GM12878 (cell line): ENCODE results near the gene SERTAD1.

Experiments used
- CTCF ChIP-seq, 3 experiments: IDR thresholded peaks in 2 of 3; conservative IDR thresholded peaks in 1 of 3; 2 replicates each; pipeline ENCODE4 v1.5.1; 2011; ENCODE audit warnings: low read depth in 3 of 3, low read length in 3 of 3, mild to moderate bottlenecking in 3 of 3, control low read depth in 2 of 3, moderate library complexity in 2 of 3, inconsistent platforms in 1 of 3, mixed read lengths in 1 of 3; ENCODE audit not compliant: control insufficient read depth in 2 of 3, insufficient read depth in 1 of 3; ENCODE audit errors: extremely low read depth in 1 of 3
- POLR2AphosphoS5 ChIP-seq: IDR thresholded peaks from 2 replicates; pipeline ENCODE4 v1.6.1; 2011; ENCODE audit warnings: mild to moderate bottlenecking, low read length, inconsistent platforms

GRCh38 chr19:40425450-40426287, at the start of gene SERTAD1:
- TF ChIP-seq CTCF (IDR thresholded peaks at IDR 0.05 in 2 of 3, conservative IDR thresholded peaks at IDR 0.05 in 1 of 3; ENCODE audit: control insufficient read depth in 2 of 3, extremely low read depth in 1 of 3, insufficient read depth in 1 of 3, low read depth in 3 of 3, low read length in 3 of 3): peak; percentile 53 to 89 (median 58)
- peak; percentile 98 for TF ChIP-seq POLR2AphosphoS5
